ENCODE data around the gene SLC7A11. TPM values are rescaled to one million over a fixed set of nuclear protein-coding genes. Genes with fewer than 3 reads are reported as not detected.

Gene SLC7A11
- total RNA-seq, 1 experiment from 2014 or later, result 40.6 TPM

GRCh38 chr4:138205531-138206233, 36.5 kb downstream of the SLC7A11 start:
- peaks cover 22% of the 10 kb centered on the region for H3K4me1 ChIP-seq (ENCODE audit: insufficient read depth, low read length, poor library complexity, severe bottlenecking)
- no peaks in the 10 kb centered on the region for H3K9me3 ChIP-seq (ENCODE audit: low read depth, low read length, poor library complexity, severe bottlenecking)
- no peak for DNase-seq (ENCODE audit: low spot score)
- H3K36me3 ChIP-seq (ENCODE audit: insufficient read depth, low read length, poor library complexity, severe bottlenecking), result peaks cover 13% of the 10 kb centered on the region
- TF ChIP-seq EZH2 (IDR thresholded peaks at IDR 0.05; ENCODE audit: borderline replicate concordance, low read depth, low read length, poor library complexity, severe bottlenecking) (no peak), CTCF (conservative IDR thresholded peaks at IDR 0.05; ENCODE audit: low read depth, low read length) (no peak)
- ChIA-PET POLR2A (ENCODE audit: low non-redundant PET) (no interaction called here), CTCF (no interaction called here)
- no peak overlapping the region for H3K4me3 ChIP-seq (ENCODE audit: low read depth, low read length, poor library complexity, severe bottlenecking)
- BruUV-seq (replicated peaks), result no TSS peak
- H3K27me3 ChIP-seq (replicated peaks; ENCODE audit: insufficient read depth, low read depth, low read length, poor library complexity), result no peaks in the 10 kb centered on the region
- intact Hi-C loops (cut with micrococcal nuclease; ENCODE audit: unreplicated experiment), result no loop called here
- H3K27ac ChIP-seq (ENCODE audit: low read depth, low read length, poor library complexity, severe bottlenecking), result no peak overlapping the region

- Histone ChIP-seq H3K9me3 (ENCODE audit: low read depth, low read length, poor library complexity, severe bottlenecking) (no peaks in the 10 kb centered on the region), H3K4me3 (ENCODE audit: low read depth, low read length, poor library complexity, severe bottlenecking) (no peak overlapping the region), H3K27ac (ENCODE audit: low read depth, low read length, poor library complexity, severe bottlenecking) (no peak overlapping the region), H3K4me1 (ENCODE audit: insufficient read depth, low read length, poor library complexity, severe bottlenecking) (peaks cover 32% of the 10 kb centered on the region), H3K36me3 (ENCODE audit: insufficient read depth, low read length, poor library complexity, severe bottlenecking) (peaks cover 13% of the 10 kb centered on the region), H3K27me3 (replicated peaks; ENCODE audit: insufficient read depth, low read depth, low read length, poor library complexity) (no peaks in the 10 kb centered on the region)
- ChIA-PET CTCF (no interaction called here), POLR2A (ENCODE audit: low non-redundant PET) (no interaction called here)
- TF ChIP-seq CTCF (conservative IDR thresholded peaks at IDR 0.05; ENCODE audit: low read depth, low read length) (no peak), EZH2 (IDR thresholded peaks at IDR 0.05; ENCODE audit: borderline replicate concordance, low read depth, low read length, poor library complexity, severe bottlenecking) (no peak)
- no peak for DNase-seq (ENCODE audit: low spot score)
- no TSS peak for BruUV-seq (replicated peaks)
- intact Hi-C loops (cut with micrococcal nuclease; ENCODE audit: unreplicated experiment), result no loop called here
Measured at GRCh38 chr4:138204507-138204906, 37.6 kb downstream of the SLC7A11 start.

- Histone ChIP-seq H3K4me1 (ENCODE audit: insufficient read depth, low read length, poor library complexity, severe bottlenecking) (peaks cover 32% of the 10 kb centered on the region), H3K4me3 (ENCODE audit: low read depth, low read length, poor library complexity, severe bottlenecking) (no peak overlapping the region), H3K9me3 (ENCODE audit: low read depth, low read length, poor library complexity, severe bottlenecking) (no peaks in the 10 kb centered on the region), H3K27me3 (replicated peaks; ENCODE audit: insufficient read depth, low read depth, low read length, poor library complexity) (no peaks in the 10 kb centered on the region), H3K27ac (ENCODE audit: low read depth, low read length, poor library complexity, severe bottlenecking) (no peak overlapping the region), H3K36me3 (ENCODE audit: insufficient read depth, low read length, poor library complexity, severe bottlenecking) (peaks cover 20% of the 10 kb centered on the region)
- TF ChIP-seq CTCF (conservative IDR thresholded peaks at IDR 0.05; ENCODE audit: low read depth, low read length) (no peak), EZH2 (IDR thresholded peaks at IDR 0.05; ENCODE audit: borderline replicate concordance, low read depth, low read length, poor library complexity, severe bottlenecking) (no peak)
- intact Hi-C loops (cut with micrococcal nuclease; ENCODE audit: unreplicated experiment), result no loop called here
- ChIA-PET CTCF (no interaction called here), POLR2A (ENCODE audit: low non-redundant PET) (no interaction called here)
- DNase-seq (ENCODE audit: low spot score), result no peak
- no TSS peak for BruUV-seq (replicated peaks)
Measured at GRCh38 chr4:138202686-138203085, 39.5 kb downstream of the SLC7A11 start.

All from A673 (cell line).